Posterior cingulate gyrus (tissue), 11 donors: ENCODE results near the gene NFIX.

Source experiments
- DNase-seq, 10 donors: peaks; one replicate each; pipeline versions ENCODE4 v3.0.0 to v3.0.0-alpha.2; 2020 to 2021; ENCODE audit warnings: mixed read lengths in 3 of 10
- intact Hi-C: fragments of 100-400 bp; cut with DNase I; formaldehyde crosslinking; loops from one replicate; pipeline ENCODE4 v1.15.1; 2023

NFIX gene

DNA sequence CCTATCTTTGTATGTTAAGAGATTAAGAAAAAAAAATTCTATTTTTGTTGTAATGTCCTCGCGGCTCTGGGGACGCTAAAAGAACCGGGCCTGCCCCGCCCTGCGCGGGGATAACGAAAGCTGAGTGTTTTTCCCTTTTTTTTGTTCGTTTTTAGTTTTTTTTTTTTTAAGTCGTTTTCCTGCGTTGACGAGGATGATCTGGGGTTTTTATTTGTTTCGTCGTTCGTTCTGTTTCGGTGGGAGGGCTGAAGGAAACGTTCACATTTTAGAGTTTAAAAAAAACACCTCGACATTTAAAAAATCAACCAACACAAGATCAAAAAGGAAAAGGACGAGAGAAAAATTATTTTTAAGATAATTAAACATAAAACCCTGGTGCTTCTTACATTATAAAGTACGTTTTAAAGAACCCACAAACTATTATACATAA lies 101.8 kb downstream of the NFIX start:
- DNase-seq = no peak
- intact Hi-C loops = no loop called here

DNA sequence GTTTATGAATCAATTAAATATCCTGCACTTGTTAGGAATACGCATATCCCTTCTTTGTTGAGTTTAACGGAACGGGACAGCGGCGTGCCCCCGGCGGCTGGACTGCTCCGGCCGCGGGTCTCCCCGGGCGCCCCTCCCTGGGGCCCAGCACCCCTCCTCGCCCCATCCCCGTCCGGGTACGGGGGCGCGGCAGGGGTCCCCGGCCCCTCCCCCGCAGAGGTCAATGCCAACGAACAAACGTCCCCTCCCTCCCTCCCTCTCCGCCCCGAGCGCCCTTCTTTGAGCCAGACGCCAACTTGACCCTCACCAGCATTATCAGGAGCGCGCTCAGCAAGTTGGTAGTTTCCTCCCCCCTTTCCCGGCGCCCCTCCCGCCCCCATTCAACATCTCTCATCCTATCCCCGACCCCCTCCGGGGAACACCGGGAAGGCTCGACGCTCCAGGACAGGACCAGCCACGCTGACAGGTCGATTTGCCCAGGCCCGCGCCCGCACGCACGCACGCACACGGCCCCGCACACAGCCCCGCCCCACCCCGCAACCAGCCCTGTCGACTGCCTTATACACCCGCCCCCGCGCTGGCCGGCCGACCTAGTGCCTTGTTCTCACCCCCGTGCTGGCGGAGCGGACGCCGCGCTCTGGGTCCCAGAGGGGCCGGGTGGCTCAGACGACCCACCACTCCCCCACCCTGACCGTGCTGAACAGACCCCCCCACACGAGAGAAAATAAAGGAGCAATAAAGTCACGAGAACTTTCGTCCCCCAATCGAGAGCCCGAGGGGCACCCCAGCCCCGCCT lies 102.4 kb downstream of the NFIX start:
- no peak for DNase-seq
- intact Hi-C loops = no loop called here

DNA sequence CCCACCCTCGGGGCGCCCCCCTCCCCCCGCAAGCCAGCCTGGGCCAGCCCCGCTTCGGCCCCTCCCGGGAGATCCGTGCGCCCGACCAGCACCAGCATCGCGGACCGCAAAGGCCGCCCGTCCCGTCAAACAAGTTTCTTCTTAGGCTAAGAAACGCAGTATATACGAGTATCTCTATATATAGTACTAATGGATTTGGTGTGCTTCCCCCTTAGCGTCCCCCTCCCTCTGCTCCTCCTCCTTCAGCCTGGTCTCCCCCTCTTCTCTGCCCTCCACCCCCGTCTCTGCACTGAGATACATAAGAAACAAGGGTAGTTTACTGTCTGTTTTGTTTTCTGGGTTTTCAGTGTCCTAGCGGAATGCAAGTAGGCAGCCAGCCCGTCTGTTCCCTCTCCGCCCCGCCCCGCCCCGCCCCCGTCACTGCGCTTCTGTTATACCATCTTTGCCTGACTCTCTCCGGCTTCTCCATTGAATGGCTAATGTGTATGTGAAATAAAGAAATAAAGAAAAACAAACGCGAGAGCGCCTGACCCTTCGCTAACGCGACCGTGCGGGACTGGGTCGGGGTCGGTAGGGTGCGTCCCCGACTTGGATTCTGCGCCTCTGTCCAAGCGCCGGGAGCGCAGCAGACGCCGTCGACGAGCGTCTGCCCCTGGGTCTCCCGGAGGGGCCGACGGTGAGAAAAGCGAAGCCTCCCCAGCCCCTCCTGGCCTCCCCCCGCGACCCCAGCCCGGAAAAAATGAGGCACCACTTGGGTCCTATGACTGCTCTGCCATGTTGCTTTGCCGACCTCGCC lies 103.2 kb downstream of the NFIX start:
- DNase-seq = no peak
- intact Hi-C loops = no loop called here

DNA sequence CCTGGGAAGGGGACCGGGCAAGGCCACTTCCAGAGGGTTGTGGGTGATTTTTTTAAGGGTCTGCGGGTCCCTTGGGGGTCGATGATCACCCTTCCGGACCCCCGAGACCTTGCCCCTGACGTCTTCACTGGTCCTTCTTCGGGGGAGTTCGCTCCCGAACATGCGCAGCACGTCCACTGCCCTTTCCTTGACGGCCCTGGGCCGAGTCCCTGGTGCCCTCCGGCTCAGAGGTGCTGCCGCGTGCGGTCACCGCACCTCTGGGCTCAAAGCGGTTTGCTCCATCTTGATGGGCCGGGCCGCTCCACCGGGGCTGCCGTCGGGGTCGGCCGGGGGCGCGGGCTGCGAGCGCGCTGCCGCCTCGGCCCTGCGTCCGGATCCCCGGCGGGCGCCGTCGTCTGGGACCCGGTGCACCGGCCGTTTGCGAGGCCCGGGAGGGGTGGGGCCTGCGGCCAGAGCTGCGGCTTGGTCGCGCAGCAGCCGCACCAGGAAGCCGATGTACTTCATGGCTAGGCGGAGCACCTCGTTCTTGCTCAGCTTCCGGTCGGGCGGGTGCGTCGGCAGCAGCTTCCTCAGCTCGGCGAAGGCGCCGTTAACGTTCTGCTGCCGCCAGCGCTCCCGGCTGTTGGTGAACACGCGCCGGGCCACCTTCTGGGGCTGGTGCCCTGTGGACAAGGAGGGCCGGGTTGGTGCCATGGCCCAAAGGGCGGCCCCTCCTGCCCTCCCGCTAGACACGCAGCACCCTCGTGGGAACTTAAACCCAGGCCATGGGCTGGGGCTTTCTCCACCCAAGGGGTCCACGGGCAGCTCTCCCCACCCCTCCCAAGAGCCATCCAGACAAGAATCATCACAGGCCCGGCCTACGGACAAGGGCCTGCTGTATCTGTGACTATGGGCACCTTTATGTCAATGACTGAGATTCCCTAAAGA lies 104.1 kb downstream of the NFIX start:
- peak in 5 of 10 donors; percentile 60 to 94 (median 87) for DNase-seq
- intact Hi-C loops = no loop called here

DNA sequence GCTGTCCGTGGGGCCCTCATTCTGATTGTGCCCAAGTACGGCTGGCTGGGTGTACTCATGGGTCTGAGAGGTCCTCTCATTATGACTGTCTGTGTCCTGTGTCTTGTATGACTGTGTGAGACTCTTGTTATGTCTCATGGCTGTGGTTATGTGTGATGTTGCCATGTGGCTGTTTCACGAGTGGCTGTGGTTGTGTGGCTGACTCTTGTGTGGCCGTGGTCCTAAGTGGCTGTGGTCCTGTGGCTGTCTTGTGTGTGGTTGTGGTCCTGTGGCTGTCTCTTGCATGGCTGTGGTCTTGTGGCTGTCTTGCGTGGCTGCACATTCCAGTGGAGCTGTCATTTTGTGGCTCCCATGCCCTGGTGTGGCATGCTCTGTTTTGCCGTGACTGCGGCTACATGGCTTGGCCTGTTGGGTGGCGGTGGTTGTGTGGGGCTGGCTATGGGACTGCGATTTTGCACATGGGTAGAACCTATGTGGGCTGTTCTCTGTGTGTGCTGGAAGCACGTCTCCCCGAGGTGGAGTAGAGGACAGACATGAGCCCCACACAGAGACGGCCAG lies 104.8 kb downstream of the NFIX start:
- peak in 1 of 10 donors; percentile 18 for DNase-seq
- intact Hi-C loops = no loop called here

DNA sequence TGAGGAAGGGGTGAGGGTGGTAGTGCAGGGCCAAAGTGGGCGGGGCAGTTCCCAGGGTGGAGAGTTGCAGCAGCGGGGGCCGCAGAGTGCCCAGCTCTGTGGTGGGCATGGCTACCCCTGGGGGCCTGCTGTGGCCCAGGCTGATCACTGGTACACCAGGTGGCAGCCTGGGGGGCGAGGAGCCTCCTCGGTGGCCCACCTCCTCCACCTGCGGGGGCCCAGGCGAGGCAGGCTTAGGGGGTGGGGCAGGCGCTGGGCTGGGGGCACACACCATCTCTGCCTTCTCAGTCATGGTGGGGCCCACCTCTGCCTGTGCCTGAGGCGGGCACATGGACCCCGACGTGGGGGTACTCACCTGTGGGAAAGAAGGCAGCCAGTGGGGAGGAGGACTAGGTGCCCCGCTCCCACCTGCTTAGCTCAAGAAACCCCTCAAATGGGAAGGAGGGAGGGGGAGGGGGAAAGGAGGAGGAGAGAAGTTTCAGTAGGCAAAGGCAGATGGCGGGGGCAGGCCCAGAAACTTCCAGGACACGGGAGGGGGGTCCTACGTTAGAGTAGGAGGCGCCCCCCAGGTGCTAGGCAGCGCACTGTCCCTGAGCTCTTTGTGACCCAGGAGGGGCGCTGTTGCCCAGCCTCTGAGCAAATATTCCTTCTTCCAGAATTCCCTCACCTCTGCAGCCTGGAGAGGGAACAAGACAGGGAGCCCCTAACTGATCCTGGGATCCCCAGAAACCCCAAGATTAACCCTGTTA lies 105.7 kb downstream of the NFIX start:
- peak in 1 of 10 donors; percentile 19 for DNase-seq
- intact Hi-C loops = no loop called here

DNA sequence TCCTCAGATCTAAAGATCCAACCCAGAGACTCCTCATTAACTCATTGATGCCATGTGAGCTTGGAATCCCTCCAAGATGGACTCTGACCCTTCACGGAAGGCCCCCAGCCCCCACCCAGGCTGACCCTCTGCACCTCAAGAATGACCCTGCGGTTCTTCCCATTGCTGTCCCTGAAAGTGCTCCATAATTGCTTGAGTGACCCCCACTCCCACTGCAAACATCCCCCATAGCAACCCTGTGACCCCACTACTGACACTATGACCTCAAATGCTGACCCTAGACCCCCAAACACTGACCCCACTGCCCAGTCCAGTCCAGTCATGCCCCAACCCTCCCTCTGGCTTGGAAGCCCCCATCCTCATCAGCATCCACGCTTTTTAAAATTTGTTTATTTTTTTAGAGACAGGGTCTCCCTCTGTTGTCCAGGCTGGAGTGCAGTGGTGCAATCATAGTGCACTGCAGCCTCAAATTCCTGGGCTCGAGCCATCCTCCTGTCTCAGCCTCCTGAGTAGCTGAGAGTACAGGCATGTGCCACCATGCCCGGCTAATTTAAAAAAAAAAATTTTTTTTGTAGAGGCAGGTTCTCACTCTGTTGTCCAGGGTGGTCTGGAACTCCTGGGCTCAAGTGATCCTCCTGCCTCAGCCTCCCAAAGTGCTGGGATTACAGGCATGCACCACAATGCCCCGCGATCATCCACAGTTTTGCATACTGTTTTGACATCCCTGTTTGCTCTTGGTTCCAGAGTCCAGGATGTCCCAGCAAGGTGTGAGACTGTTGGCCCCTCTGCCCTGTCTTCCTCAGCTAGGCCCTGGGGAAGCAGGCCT lies 106.5 kb downstream of the NFIX start:
- DNase-seq = no peak
- intact Hi-C loops = no loop called here

DNA sequence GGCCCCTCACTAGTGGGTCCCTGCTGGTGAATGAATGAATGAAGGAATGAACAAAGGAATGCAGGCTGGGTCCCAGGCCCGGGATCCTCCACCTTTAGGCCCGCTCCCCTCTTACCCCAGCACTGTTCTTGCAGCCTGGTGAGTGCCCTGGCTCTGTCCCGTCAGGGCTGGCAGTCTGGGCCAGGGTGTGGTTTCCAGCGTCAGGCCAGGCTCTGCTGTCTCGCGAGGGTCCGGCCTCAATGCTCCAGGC lies 107.1 kb downstream of the NFIX start:
- DNase-seq = no peak
- intact Hi-C loops = no loop called here

DNA sequence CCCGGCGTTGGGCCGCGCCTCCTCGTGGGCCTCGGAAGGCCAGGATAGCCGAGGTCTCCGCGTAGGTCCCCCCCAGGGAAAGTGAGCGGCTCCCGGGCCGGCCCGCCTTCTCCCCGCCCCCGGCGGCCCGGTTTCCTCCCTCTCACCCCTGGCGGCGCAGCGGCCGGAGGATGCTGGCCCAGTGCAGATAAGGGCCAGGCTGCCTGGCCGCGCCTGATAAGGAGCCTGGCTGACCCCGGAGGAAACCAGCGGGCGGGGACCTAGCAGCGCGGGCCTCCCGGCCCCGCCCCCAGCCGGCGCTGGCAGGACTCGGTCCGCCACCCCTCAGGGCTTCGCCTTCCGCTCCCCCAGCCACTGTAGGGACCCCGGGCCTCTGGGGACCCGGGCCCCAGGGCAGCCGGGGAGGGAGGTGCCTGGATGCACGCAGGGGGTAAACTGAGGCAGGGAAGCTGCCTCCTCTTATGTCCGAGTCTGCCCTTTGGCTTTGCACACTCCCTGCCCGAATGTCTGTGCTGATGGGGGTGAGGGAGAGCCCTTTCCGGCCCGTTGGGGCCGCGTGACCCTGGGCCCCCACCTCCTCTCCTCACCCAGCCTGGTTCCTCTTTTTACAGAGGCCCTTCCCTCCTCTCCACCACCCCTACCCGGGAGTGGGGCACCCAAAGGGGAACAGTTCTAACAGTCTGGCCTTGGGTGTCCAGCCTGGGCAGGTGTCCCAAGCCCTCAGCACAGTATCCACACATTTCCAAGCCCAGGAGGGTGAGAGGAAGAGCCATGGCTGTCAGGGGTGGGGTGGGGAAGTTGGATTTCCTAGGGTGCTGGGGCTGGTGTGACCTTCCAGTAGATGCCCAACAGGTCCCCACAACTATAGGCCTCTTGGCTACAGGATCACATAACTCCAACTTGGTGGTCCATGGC lies 107.6 kb downstream of the NFIX start, which contains the start of gene LYL1:
Gene LYL1 (minus strand): TSS at position 193 of the 915 bp plus-strand sequence. CDS start 1,687 bp downstream, outside the sequence.
- no peak for DNase-seq
- intact Hi-C loops = no loop called here

DNA sequence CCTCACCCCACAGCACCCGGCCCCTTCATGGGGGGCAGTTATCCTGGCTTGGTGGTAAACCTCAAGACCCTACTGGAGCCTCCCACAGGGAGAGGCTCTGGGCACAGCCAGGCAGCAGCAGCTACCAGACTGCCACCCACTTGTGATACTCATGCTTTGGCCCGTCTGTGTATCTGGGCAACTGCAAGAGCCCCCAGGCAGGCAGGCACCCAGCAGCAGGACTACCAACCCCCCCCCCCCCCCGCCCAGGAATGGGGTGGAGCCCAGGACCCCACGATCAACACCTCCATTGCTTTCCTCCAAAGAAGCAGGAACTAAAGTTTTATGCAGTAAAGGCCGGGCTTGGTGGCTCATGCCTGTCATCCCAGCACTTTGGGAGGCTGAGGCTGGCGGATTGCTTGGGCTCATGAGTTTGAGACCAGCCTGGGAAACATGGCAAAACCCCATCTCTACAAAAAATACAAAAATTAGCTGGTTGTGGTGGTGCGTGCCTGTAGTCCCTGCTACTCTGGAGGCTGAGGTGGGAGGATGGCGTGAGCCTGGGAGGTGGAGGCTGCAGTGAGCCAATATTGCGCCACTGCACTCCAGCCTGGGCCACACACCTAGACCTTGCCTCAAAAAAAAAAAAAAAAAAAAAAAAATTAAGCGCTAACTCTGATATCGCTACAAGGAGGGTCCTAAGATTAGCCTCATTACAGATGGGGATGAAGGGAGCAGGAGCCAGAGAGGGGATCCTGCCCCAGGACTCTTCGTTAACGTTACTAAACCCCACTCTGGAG lies 108.5 kb downstream of the NFIX start:
- DNase-seq = no peak
- intact Hi-C loops = no loop called here

DNA sequence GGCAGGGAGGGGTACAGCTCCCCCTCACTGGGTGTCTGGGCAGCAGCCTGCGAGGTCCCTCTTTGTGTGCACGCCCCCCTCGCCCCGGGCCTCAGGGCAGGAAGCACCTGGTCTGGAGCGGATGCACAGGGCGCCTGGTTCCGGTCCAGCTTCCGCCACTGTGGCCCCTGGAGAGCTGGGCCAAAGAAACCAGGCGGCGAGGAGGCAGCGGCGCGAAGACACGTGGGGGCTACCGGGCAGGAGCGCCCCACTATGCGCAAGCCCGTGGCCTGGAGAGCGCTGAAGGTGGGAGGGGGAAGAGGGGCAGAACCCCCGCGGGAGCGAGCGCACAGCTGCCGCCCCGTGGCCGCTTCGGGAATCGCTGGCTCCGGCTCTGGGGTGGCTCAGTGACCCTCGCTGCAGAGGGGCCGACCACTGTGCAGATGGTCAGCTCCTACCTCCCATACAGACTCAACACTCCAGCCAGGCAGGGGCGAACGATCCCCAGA lies 109.1 kb downstream of the NFIX start:
- intact Hi-C loops = no loop called here
- peak in 6 of 10 donors; percentile 56 to 92 (median 70) for DNase-seq

DNA sequence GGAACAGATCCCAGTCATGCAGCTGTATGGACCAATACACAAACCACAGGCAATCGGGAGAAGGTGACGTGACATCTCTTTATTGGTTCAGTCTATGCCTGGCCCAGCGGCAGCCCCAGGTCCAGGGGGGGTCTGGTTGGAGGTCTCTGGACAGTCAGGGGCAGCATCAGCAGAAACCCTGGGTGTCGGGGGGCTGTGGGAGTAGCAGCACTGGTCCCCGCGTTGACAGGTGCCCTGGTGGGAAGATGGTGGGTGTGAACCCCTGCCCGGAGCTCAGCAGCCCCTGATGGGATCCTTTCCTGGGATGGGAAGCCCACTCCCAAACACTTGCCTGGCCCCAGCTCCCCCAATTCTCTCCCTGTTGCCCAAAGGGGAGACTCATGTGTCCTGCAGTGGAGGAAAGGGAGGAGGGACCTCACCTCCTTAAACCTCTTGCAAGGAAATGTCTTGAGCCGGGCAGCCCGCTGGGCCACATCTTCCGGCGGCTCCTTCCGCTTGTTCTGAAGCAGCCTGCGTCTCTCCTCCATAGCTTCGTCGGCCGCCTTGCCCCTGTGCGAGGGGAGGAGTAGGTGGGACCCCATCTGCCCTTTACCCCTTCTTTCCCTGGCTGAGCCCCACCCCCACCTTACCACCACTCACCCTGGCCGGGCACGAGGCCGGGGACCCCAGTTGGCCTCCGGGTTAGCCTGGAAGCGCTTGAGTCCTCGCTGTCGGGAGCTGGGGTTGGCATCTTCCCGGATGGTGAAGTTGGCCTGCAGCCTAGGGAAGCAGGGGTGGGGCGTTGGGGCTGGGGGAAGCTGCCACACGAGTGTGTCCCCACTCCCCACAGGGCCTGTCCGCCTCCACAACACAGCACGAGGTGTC lies 109.8 kb downstream of the NFIX start:
- no peak for DNase-seq
- intact Hi-C loops = no loop called here

DNA sequence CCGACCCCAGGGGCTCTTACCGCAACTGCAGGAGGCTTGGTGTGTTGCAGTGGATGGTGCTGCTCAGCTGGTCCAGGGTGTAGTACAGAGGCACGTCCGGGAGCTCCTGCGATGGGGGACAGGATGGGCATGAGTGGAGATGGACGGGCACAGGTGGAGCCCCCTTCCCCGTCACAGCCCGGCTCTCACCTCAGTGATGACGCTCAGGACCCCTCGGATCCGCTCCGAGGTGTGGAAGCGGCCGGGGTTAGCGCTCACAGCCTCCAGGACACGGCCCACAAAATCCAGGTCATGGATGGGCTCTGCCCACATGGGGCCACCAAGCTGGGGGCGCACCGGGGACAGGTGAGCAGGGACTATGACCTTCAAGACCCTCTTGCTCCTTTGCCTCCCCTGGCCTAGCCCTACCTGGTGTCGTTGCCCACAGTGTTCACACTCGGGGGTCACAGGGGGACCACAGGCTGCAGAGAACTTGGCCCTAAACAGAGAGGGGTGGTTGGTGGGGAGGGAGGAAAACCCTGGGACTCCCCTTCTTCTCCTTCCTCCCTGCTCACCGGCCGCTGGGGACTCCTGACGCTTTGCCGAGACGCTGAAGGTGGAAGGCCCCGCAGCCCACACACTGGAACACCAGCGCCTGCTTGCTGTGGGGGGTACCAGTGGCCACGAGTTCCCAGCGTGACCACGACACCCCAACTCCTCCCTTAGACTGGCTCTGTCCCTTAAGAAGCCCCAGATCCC lies 114.3 kb downstream of the NFIX start:
- intact Hi-C loops = no loop called here
- peak in 1 of 10 donors; percentile 45 for DNase-seq

DNA sequence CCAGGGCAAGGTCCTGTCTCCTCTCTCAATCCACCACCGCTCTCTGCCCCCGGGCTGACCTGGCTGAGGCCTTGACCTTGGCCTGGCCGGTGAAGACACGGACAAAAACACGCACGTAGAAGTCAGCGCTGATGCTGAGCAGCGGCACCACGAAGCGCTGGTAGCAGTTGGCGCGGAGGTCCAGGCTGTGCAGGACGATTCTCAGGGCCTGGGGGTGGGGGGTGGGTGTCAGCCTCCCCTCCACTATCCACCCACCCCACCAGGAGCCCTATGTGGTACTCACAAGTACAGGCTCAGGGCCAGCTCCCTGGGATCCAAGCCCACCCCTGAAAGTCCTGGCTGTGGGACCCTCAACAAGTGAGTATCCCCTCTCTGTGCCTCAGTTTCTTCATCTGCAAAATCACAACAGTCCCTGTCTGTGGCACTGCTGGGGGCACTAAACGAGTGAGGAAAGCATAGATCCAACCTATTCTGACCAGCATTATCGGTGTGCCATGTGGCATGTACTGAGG lies 114.9 kb downstream of the NFIX start:
- DNase-seq = peak in 1 of 10 donors; percentile 80
- intact Hi-C loops = no loop called here

DNA sequence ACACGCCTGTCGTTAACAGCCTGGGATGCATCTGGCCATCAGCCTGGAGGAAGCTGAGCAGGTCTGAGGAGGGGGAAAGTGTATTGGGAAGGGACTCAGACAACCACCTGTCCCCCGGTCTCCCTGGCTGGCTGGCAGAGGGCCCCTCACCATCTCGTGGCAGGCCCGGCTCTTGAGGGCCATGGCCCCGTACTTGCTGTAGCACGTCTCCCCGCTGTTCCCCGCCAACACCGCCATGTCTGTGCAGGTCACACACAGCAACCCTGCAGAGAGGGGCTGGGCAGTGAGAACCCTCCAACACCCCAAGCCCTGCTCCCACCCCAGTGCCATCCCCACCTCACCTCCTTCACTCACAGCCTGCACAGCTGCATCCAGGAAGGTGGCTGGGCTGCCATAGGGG lies 117.3 kb downstream of the NFIX start:
- DNase-seq = peak in 1 of 10 donors; percentile 57
- intact Hi-C loops = no loop called here
